GM18519 (cell line): Measurements from ENCODE around the gene FHIP1A.

ENCODE experiments used
- ATAC-seq: cut with Tn5 transposase; IDR thresholded peaks from one replicate; pipeline ENCODE4 v1.9.1; 2021; ENCODE audit warnings: mild to moderate bottlenecking, moderate library complexity; ENCODE audit not compliant: unreplicated experiment, low FRiP score

The FHIP1A gene

DNA sequence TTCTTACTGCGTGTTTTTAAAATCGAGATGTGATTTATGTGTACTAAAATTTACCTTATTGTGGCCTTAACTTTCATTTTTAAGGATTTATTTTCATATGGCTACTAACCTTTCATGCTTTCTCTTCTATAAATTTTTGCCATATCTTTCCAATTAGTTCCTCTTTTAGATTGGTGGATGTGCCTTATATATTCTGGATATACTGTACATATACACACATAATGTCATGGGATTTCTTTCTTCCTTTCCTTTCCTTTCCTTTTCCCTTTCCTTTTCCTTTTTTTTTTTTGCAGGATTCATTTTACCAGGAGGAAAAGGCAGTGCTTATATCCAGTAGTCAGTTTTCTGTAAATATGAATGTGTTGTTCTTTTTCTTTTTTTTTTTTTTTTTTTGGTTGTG lies 37.2 kb downstream of the FHIP1A start:
- no peak for ATAC-seq

DNA sequence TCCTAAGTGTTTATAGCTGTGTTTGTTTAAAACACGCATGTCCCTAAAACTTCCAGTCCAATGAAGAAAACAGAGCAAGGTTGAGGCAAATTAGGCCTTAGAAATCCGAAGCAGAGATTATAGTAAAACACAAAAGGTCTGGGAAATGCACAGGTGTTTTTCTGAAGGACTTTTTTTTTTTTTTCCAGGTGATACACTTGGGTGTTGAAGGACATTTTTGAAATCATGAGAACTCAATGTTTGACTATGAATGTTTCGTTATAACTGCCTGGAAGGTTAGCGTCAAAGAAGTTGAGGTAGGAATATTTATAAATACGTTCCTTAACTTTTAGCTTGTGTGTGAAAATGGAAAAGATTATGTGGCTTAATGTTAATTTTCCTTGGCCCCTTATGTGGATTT lies 45.5 kb downstream of the FHIP1A start:
- no peak for ATAC-seq

DNA sequence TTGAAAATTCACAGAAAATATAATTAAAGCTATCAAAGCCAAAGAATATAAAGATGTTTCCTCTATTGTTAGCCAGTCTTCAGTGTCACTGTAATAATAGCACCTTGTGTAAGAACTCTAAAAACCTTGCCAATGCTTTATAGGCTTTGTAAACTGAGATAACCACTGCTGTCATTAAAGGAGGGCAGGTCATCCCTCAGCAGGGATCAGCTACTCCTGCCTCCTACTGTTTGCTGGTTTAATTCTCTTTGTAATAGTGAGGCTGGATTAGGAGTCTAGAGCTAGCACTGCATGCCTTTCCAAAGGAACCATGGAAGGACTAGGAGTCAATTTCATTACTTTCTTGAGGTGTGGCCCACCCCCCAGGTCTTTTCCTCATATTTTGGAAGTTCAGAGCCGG lies 46.2 kb downstream of the FHIP1A start:
- no peak for ATAC-seq

DNA sequence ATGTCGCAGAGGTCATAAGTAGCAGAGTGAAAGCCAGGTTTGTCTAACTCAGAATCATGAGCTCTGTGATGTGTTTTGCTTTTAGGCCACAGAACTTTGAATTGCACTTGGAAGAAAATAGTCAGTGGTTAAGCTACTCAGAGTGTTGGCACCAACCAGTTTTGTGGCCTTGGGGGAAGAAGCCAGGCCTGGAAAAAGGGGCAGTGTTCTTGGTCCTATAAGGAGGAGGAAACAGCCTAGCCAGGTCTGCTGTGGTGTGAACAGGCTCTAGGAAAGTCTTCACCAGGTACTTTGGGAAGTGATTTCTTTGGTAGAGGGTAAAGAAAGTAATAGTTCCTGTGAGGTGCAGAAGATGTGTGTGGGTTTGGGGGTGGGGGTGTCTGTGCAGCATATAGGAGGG lies 49.2 kb downstream of the FHIP1A start:
- ATAC-seq, result no peak
